ENCODE results near the gene TMEM163. TPM values are rescaled to one million over a fixed set of nuclear protein-coding genes. Genes with fewer than 3 reads are reported as not detected.

TMEM163 gene
- total and polyA plus RNA-seq, 3 donors from 2014 or later: 24.0 to 44.3 (median 37.3) TPM

DNA sequence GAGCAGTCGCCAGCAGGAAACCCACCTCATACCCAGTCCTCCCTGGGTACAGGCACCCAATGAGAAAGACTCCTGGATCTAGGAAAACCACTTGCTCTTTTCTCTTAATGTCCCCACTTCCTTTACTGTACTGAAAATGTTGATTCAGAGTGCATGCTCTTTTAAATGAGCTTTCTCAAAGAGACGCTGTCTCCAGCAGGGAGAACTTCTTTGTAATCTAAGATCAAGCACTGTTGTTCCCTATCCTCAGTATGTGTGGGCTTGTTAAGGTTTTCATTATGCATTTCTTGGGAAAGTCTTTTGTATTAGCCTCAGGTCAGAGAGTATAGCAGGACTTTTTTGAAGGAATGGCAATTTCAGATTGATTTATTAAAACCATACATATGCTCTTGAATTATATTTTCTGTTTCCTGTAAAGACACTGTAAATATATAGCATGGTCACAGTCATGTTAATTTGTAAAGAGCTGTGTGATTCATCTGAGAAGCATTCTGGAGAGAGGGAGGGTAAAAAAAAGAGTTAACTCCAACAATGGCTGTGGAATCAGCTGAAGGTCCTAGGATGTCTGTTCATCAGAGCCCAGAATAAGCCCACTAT is 286.9 kb downstream of the TMEM163 start:
- no peak overlapping the region for H3K27ac ChIP-seq
- no peaks in the 10 kb centered on the region for H3K36me3 ChIP-seq (ENCODE audit: low read depth, missing control alignments)
- no peaks in the 10 kb centered on the region for H3K4me1 ChIP-seq
- TF ChIP-seq POLR2A (IDR thresholded peaks at IDR 0.05): no peak
- TF ChIP-seq, protein P1, sequence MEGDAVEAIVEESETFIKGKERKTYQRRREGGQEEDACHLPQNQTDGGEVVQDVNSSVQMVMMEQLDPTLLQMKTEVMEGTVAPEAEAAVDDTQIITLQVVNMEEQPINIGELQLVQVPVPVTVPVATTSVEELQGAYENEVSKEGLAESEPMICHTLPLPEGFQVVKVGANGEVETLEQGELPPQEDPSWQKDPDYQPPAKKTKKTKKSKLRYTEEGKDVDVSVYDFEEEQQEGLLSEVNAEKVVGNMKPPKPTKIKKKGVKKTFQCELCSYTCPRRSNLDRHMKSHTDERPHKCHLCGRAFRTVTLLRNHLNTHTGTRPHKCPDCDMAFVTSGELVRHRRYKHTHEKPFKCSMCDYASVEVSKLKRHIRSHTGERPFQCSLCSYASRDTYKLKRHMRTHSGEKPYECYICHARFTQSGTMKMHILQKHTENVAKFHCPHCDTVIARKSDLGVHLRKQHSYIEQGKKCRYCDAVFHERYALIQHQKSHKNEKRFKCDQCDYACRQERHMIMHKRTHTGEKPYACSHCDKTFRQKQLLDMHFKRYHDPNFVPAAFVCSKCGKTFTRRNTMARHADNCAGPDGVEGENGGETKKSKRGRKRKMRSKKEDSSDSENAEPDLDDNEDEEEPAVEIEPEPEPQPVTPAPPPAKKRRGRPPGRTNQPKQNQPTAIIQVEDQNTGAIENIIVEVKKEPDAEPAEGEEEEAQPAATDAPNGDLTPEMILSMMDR (IDR thresholded peaks at IDR 0.05): no peak
- no peak overlapping the region for H3K4me3 ChIP-seq
- no peaks in the 10 kb centered on the region for H3K27me3 ChIP-seq
- 78 to 92% methylated on average over 2 of the region's 2 CpGs for WGBS, 2 donors
- no peaks in the 10 kb centered on the region for H3K9me3 ChIP-seq
- DNase-seq: no peak
- intact Hi-C loops (cut with DNase I; ENCODE audit: low total_unique reads): loop anchor here (10.0 kb wide), 1 partner anchor 317 kb away; no protein-coding TSS in a partner anchor

DNA sequence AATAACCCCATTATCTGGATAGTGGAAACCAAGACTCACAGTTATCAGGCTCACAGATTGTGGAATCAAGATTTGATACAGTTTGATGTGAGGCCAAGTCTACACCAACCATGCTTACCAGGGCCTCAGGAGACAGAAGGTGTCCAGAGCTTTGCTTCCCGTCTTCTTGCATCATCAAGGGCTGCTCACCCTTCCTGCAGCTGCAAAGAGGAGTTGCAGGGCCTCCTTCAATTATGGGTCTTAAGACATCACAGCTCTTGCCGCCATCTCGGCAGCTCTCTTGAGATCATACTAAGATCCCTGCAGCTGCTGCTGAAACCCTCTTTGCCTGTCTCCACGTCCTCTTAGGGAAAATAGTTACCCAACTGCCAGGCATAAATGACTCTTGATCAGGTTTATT is 288.9 kb downstream of the TMEM163 start:
- no peaks in the 10 kb centered on the region for H3K36me3 ChIP-seq (ENCODE audit: low read depth, missing control alignments)
- TF ChIP-seq, protein P1 (IDR thresholded peaks at IDR 0.05): no peak
- no peak for TF ChIP-seq POLR2A (IDR thresholded peaks at IDR 0.05)
- 96 to 100% methylated on average over 4 of the region's 4 CpGs for WGBS, 2 donors
- H3K27me3 ChIP-seq: no peaks in the 10 kb centered on the region
- H3K27ac ChIP-seq: no peak overlapping the region
- no peaks in the 10 kb centered on the region for H3K4me1 ChIP-seq
- H3K9me3 ChIP-seq: no peaks in the 10 kb centered on the region
- intact Hi-C loops (cut with DNase I; ENCODE audit: low total_unique reads): loop anchor here (10.0 kb wide), 1 partner anchor 315 kb away; no protein-coding TSS in a partner anchor
- no peak for DNase-seq
- no peak overlapping the region for H3K4me3 ChIP-seq

DNA sequence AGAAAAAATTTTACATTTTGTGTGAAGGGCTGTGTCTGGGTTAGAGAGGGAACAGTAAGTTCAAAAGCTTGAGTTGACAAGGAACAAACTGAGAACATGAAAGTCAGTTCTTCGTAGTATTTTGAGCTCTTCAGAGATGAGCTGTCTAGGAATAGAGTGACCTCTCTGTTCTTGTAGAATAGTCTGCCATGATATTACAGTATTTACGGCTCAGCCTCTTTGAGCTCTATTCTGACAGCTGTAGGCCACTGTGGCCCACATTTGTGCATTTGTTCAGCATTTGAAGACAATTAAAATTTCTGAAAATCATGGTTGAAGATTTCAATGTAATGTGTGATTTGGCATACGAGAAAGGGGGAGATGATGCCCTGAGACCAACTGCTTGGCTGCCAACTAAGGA is 292.1 kb downstream of the TMEM163 start:
- TF ChIP-seq, protein P1 (IDR thresholded peaks at IDR 0.05): no peak
- TF ChIP-seq POLR2A (IDR thresholded peaks at IDR 0.05): no peak
- 58 to 72% methylated on average over 3 of the region's 3 CpGs for WGBS, 2 donors
- H3K27me3 ChIP-seq: no peaks in the 10 kb centered on the region
- H3K4me1 ChIP-seq: no peaks in the 10 kb centered on the region
- H3K36me3 ChIP-seq (ENCODE audit: low read depth, missing control alignments): no peaks in the 10 kb centered on the region
- intact Hi-C loops (cut with DNase I; ENCODE audit: low total_unique reads): no loop called here
- H3K9me3 ChIP-seq: no peaks in the 10 kb centered on the region
- peak overlapping the region in 1 of 2 donors; percentile 17 for H3K27ac ChIP-seq
- no peak overlapping the region for H3K4me3 ChIP-seq
- DNase-seq: no peak

DNA sequence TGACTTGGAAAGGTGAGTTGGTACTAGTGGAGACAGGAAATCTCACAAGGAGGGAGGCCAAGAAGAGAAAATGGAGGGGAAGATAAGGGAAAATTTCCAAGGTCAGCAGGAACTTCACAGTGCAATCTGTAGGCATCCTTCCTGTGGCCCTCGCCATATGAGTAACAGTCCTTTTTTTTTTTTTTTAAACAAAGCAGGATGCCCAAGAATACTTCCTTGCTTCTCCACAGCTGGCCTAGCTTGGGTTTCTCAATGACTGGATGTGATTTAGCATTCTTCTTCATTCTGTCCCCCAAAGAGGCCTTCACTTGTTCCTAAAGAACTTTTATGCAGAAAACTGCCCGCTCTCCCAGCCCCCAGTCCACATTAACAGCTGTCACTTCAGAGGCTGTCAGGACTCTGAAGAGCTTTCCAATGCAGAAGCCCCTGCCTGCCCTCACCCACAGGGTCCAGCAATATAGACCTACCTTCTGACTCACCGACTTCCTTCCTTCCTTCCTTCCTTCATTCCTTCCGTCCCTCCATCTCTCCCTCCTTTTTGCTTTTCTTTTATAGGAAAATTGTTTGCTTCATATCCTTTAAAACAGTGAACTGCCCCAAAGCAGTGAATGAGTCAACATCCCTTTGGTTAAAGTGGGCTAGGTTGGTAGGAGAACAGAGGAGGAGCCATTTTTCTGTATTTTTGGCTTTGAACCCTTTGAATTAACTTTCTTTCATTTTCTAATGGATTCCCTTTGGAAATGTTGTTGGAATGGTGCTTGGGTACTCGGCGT is 292.9 kb downstream of the TMEM163 start:
- no peak for TF ChIP-seq POLR2A (IDR thresholded peaks at IDR 0.05)
- TF ChIP-seq, protein P1 (IDR thresholded peaks at IDR 0.05): no peak
- WGBS, 2 donors: 69 to 82% methylated on average over 6 of the region's 6 CpGs
- no peaks in the 10 kb centered on the region for H3K27me3 ChIP-seq
- H3K4me1 ChIP-seq: no peaks in the 10 kb centered on the region
- intact Hi-C loops (cut with DNase I; ENCODE audit: low total_unique reads): no loop called here
- DNase-seq: no peak
- H3K9me3 ChIP-seq: no peaks in the 10 kb centered on the region
- peak overlapping the region in 1 of 2 donors; percentile 17 for H3K27ac ChIP-seq
- H3K36me3 ChIP-seq (ENCODE audit: low read depth, missing control alignments): no peaks in the 10 kb centered on the region
- H3K4me3 ChIP-seq: no peak overlapping the region
